Suppressor macrophage treated with lipopolysaccharide for 4 hours (primary cell): ENCODE measurements around the gene ZACN.
A peak's percentile ranks its signal among the peaks of the same experiment; 100 is the strongest.

Experiments
- DNase-seq: peaks from one replicate; pipeline ENCODE4 v3.0.0-alpha.2; 2020

The ZACN gene

DNA sequence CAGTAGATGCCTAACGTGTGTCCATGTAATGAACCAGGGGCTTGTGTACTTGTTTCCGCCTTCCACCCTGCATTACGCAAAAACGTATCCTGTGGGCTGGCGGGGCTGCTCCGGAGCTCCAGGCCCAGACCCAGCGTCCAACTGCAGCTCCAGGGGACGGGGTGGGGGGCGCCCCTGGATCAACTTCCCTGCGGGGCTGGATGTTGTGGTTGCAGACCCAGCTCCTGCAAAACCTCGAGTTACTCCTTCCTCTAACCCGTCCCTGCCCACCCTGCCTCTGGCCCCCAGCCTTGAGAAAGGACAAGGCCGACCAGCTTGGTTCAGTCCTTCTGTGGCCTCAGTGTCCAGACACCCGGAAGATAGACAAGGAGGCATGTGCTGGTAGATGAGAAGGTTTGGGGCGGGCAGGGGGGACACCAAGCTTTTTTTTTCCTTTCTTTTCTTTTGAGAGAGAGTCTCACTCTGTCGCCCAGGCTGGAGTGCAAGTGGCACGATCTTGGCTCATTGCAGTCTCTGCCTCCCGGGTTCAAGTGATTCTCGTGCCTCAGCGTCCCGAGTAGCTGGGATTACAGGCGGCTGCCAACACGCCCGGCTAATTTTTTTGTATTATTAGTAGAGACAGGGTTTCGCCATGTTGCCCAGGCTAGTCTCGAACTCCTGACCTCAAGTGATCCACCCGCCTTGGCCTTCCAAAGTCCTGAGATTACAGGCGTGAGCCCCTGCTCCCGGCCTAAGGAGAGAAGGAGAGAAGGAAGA lies 25.3 kb downstream of the ZACN start:
- no peak for DNase-seq

GRCh38 chr17:76104896-76105231 lies 25.9 kb downstream of the ZACN start:
- no peak for DNase-seq

DNA sequence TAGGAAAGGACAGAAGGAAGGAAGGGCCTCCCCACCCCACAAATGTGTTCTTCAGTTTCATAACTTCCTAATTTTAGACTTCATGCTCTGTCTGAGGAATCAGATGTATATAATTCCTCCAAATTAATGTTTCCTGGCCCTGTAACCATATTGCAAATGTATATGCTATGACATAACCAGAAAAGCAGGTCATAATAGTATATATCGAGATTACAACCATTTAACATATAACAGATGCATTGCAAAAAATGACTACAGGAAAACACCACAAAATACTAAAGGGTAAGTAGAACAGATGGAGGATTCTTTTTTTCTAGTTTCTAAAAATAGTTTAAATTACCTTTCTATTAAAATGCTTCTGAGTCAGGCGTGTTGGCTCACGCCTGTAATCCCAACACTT lies 27.7 kb downstream of the ZACN start:
- no peak for DNase-seq

DNA sequence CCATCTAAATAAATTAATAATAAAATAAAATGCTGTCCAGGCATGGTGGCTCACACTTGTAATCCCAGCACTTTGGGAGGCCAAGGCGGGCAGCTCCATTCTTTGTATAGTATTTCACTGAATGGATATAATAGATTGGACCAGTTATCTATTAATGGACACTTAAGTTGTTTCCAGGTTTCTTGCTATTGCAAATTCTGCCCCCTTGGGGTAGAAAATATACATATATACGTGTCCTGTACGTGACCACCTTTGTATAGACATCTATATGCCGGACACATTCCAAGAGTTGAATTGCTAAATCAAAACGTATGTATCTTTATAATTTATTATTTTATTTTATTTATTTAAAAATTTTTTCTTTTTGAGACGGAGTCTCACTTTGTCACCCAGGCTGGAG lies 28.5 kb downstream of the ZACN start:
- peak; percentile 20 for DNase-seq

- DNase-seq, result no peak
These were observed 33.0 kb downstream of the ZACN start for GRCh38 chr17:76111956-76112355.

GRCh38 chr17:76115138-76115754 lies 36.3 kb downstream of the ZACN start:
- no peak for DNase-seq

- no peak for DNase-seq
These were observed 40.7 kb downstream of the ZACN start for GRCh38 chr17:76119409-76120371.

GRCh38 chr17:76120658-76121008 lies 41.7 kb downstream of the ZACN start:
- no peak for DNase-seq

DNA sequence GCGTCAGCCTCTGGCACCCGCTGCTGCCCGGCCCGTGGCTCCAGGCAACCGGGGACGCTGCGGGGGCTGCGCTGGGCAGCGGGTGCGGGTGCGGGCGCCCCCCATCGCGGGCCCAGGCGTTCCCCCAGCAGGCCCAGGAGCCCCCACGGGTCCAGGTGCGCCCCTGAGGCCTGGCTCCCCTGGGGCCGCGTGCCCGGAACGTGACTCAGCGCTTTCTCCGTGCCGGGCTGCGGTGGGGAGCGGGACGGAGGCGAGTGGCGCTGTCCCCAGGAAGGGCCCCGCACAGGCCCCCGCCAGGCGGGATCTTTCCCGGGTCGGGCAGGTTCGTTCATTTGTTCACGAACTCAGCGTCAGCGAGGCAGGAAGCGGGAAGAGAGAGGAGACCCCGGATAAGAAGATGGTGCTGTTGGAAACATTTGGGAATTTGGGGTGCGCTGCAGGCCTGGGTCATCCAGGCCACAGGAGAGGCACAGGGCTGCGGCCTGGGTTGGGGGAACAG lies 43.0 kb downstream of the ZACN start:
- DNase-seq, result no peak

GRCh38 chr17:76122431-76123190 lies 43.6 kb downstream of the ZACN start:
- no peak for DNase-seq

- DNase-seq, result no peak
These were observed 44.2 kb downstream of the ZACN start for GRCh38 chr17:76123191-76123499.

- no peak for DNase-seq
These were observed 45.0 kb downstream of the ZACN start for GRCh38 chr17:76123749-76124581.

- DNase-seq, result no peak
These were observed 45.8 kb downstream of the ZACN start for GRCh38 chr17:76124582-76125390.

- DNase-seq, result no peak
These were observed 46.4 kb downstream of the ZACN start for GRCh38 chr17:76125391-76125675.

DNA sequence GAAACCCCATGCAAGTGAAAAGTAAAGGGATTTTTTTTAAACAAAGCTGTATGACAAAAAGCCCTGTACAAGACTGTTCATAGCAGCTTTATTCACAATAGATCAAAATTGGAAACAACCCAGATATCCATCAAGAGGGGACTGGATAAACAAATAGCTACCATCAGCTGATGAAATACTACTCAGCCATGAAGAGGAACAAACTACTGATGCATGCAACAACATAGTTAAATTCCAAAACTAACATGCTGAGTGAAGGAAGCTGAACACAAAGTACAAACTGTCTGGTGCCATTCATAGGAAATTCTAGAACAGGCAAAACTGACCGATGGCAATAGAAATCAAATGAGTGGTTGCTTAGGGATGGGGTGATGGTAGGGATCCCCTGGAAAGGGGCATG lies 46.9 kb downstream of the ZACN start:
- DNase-seq, result no peak

GRCh38 chr17:76130473-76130872 lies 51.5 kb downstream of the ZACN start:
- DNase-seq, result no peak

DNA sequence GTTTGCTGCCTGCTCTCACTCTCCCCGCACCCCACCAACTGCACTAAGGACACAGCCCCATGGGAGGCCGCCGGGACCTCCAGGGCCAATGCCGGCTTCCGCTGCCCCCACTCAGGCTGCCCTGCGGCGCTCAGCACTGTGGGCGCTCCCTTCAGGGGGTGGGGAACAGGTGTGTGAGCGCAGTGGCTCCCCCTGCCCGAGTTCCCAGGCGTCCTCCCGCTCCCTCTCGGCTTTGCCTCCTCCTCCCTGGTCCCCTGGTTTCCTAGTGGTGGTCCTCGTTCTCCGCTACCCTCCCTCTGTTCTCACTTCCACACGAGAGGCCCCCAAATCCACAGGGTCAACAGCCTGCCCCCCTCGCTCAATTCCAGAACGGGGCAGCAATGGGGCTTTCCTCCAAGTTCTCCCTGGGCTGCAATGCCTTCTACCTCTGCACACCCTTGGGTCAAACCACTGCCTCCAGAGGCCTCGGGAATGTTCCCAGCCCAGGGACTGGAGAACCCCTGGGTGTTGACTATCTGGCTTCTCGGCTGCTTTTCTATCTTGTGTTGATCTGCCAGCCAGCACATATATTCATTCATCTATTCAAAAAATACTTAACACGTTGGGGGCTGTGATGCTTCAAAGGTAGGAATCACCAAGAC lies 52.2 kb downstream of the ZACN start:
- DNase-seq, result no peak

DNA sequence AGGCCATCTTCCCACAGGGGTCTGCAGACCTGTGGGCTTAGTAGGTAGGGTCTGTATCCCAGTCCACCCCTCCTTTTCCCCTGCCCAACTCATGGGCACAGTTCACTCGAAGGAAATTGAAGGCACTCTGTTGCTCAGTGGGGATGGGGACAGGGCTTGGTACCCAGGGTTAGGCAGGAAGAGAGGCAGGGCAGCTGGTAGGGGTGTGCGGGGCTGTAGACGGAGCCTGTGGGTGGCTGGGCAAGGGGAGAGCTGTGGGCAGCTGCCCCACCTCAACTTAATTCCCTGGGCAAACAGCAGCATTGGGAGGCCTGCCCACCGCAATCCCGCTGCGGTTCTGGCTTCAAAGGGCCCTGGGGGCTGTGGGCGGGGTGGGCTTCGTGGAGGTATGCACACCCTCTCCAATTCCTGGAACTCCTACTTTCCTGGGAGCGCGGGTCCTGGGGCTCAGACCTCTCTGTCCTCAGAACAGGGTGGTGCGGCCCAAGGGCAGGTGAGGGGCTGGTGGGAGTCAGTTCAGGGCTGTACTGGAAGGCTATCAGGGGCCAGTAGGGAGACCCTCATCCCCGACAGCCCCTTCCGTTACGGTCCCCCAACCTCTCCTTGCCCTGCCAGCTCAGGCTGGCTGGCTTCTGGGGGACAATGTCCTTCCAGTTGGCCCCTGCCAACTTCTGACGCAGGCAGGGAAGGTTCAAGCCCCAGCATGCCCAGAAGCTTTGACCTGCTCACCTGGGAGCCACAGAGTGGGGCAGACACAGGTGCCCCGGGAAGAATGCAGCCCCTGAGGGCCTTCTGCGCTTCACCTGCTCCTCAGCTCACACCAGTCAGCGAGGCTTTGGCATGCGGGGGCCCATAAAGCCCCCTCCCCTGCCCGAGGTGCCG lies 53.0 kb downstream of the ZACN start:
- DNase-seq, result no peak
